Brain microvascular endothelial cell (primary cell): ENCODE data around the gene PPFIA3.
A peak's percentile ranks its signal among the peaks of the same experiment; 100 is the strongest.

ENCODE experiments used
- DNase-seq: peaks from one replicate; pipeline ENCODE4 v3.0.0-alpha.2; 2020
- H3K27ac ChIP-seq: fragments of 250-450 bp; sonication (Bioruptor Pico); 2 replicates; pipeline ENCODE4 v1.5.1; 2020; ENCODE audit warnings: mild to moderate bottlenecking, moderate library complexity
- H3K27me3 ChIP-seq: fragments of 250-450 bp; sonication (Bioruptor Pico); replicated peaks from 2 replicates; pipeline ENCODE4 v1.5.1; 2020; ENCODE audit warnings: mild to moderate bottlenecking
- H3K36me3 ChIP-seq: fragments of 250-450 bp; sonication (Bioruptor Pico); replicated peaks from 2 replicates; pipeline ENCODE4 v1.5.1; 2020; ENCODE audit warnings: mild to moderate bottlenecking
- H3K4me3 ChIP-seq: 2 replicates; pipeline ENCODE4 v1.5.1; 2011; ENCODE audit warnings: low read depth, mild to moderate bottlenecking, control low read depth, low read length, moderate library complexity
- CTCF ChIP-seq: IDR thresholded peaks from 2 replicates; pipeline ENCODE4 v1.5.1; 2011; ENCODE audit warnings: low read depth, mild to moderate bottlenecking, moderate library complexity, low read length, control low read depth, inconsistent platforms; ENCODE audit errors: missing control alignments
- in situ Hi-C: cut with HindIII; loops from 2 replicates; pipeline ENCODE4 v1.10.0; 2017; ENCODE audit warnings: low sequenced_read_pairs, low pct_ligation_motif_present

PPFIA3 gene

DNA sequence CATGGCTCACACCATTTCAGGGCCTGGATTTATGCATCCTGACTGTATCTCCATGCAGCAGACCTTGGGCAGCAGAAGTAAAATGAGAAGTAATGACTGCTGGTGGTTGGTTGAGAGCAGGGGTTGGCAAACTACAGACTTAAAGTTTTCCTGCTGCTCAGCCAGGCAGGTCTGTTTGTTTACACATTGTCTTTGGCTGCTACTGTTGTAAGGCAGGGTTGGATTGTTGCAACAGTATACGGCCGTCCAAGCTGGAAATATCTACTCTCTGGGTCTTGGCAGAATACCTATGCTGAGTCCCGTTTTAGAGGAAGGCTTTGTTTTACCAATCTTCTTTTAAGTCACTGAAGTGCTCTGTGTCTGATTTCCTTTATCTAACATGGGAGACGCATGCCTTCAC lies 20.5 kb upstream of the PPFIA3 start:
- H3K27me3 ChIP-seq: no peaks in the 10 kb centered on the region
- peaks cover 73% of the 10 kb centered on the region for H3K36me3 ChIP-seq
- no peak overlapping the region for H3K4me3 ChIP-seq
- TF ChIP-seq CTCF: no peak
- in situ Hi-C loops: no loop called here
- DNase-seq: no peak
- H3K27ac ChIP-seq: no peak overlapping the region

DNA sequence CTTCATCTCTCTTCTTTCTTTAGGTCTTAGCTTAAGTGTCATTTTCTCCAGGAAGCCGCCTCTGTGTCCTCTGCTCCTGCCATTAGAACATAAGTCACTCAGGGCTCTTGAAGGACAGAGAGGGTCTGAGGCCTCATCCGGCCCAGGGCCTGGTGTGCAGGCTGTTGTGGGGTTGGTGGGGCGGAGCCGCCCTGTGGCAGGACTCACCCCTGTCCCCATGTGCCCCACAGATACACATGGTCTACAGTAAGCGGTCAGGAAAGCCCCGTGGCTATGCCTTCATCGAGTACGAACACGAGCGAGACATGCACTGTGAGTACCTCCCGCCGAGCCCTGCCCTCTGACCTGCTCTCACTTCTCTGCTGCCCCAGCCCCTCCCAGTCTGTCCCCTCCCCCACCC lies 18.2 kb upstream of the PPFIA3 start:
- TF ChIP-seq CTCF: no peak
- no peaks in the 10 kb centered on the region for H3K27me3 ChIP-seq
- DNase-seq: no peak
- H3K27ac ChIP-seq: no peak overlapping the region
- no peak overlapping the region for H3K4me3 ChIP-seq
- in situ Hi-C loops: no loop called here
- H3K36me3 ChIP-seq: peaks cover 79% of the 10 kb centered on the region

GRCh38 chr19:49102303-49102702 lies 17.0 kb upstream of the PPFIA3 start:
- peaks cover 79% of the 10 kb centered on the region for H3K36me3 ChIP-seq
- TF ChIP-seq CTCF: no peak
- H3K27me3 ChIP-seq: no peaks in the 10 kb centered on the region
- in situ Hi-C loops: no loop called here
- H3K27ac ChIP-seq: no peak overlapping the region
- H3K4me3 ChIP-seq: no peak overlapping the region
- no peak for DNase-seq

GRCh38 chr19:49103331-49104085 lies 15.8 kb upstream of the PPFIA3 start:
- no peak for DNase-seq
- Histone ChIP-seq H3K36me3 (peaks cover 85% of the 10 kb centered on the region), H3K4me3 (no peak overlapping the region), H3K27me3 (no peaks in the 10 kb centered on the region), H3K27ac (no peak overlapping the region)
- TF ChIP-seq CTCF: no peak
- in situ Hi-C loops: no loop called here

DNA sequence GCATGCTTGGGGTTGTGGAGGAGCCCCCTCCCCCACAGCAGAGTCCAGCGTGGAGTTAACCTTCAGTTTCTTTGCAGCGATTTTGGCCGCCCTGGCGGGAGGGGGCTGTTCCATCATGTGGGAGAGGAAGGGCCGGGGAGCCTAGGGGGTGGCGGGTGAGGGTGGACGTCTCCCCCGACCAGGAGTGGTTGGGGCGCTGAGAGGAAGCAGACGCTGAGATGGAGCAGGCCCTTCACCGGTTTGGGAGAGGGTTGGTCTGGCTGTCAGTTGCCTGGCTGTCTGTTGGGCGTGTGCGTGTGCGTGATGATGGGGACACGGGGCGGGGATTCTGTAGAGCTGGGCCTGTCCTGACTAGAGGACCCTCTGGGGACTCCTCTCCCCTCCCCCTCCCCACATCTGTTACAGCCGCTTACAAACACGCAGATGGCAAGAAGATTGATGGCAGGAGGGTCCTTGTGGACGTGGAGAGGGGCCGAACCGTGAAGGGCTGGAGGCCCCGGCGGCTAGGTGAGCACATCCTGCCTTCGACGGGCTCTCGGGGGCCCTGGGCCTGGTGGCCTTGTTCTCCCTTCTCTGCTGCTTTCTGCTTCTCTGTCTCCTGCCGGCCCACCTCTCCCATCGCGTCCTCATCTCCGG lies 15.0 kb upstream of the PPFIA3 start:
- Histone ChIP-seq H3K36me3 (peaks cover 84% of the 10 kb centered on the region), H3K4me3 (no peak overlapping the region), H3K27ac (no peak overlapping the region), H3K27me3 (no peaks in the 10 kb centered on the region)
- in situ Hi-C loops: no loop called here
- no peak for TF ChIP-seq CTCF
- no peak for DNase-seq

DNA sequence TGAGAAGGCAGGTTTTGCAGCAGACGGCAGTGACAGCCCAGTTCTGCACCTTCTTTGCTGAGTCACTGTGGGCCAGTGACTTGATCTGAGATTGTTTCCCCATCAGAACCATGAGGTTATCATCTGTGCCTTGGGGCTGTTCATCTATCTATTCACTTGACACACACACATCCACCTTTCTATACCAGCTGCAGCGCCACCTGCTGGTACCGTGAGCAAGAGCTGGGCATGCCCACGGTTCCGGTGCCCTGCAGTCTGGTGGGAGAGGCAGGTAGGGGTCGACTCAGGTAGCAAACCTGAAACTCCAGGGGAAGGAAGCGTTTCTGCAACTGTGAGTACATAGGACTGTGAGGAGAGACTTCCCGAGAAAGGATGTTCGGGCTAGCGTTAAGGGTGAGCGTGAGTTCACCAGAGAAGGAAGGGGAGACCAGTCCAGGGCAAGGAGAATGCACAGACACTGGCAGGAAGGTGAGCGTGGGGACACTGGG lies 12.7 kb upstream of the PPFIA3 start:
- H3K4me3 ChIP-seq: no peak overlapping the region
- H3K27ac ChIP-seq: no peak overlapping the region
- TF ChIP-seq CTCF: peak; percentile 95
- peaks cover 69% of the 10 kb centered on the region for H3K36me3 ChIP-seq
- in situ Hi-C loops: no loop called here
- DNase-seq: peak; percentile 16
- no peaks in the 10 kb centered on the region for H3K27me3 ChIP-seq
